Vagina (tissue), 2 donors: ENCODE data around the gene TESPA1.

Experiments
- CTCF ChIP-seq, 3 experiments: fragments of 450-650 bp in 2 of 3; fragments of 200-600 bp in 1 of 3; sonication (generic) in 1 of 3; IDR thresholded peaks; one replicate each; pipeline ENCODE4 v1.5.1; 2017 to 2019; ENCODE audit warnings: antibody characterized with exemption in 3 of 3, mild to moderate bottlenecking in 2 of 3, moderate library complexity in 2 of 3
- POLR2A ChIP-seq, 2 donors: fragments of 450-650 bp; IDR thresholded peaks; one replicate each; pipeline ENCODE4 v1.6.1; 2017; ENCODE audit warnings: antibody characterized with exemption in 2 of 2, mild to moderate bottlenecking in 2 of 2, moderate library complexity in 2 of 2

GRCh38 chr12:54968181-54968730, 16.3 kb downstream of the TESPA1 start:
- TF ChIP-seq POLR2A (IDR thresholded peaks at IDR 0.05) (no peak), CTCF (IDR thresholded peaks at IDR 0.05) (no peak)
